GM12878 (cell line): ENCODE data around the gene UNC80. TPM values are rescaled to one million over a fixed set of nuclear protein-coding genes. Genes with fewer than 3 reads are reported as not detected.

ENCODE experiments used
- ATAC-seq: fragments of 200-7000 bp; cut with Tn5 transposase; 3 replicates; pipeline ENCODE4 v1.9.1; 2020; ENCODE audit warnings: mild to moderate bottlenecking, moderate library complexity
- BruUV-seq: library from RNA; stranded (reverse); fragments of 400-500 nt; replicated peaks from 2 replicates; lab custom pipeline; 2021; lab: Mats Ljungman, UMichigan
- CTCF ChIA-PET: fragments of 300-600 bp; sonication (Branson Sonifier 250); formaldehyde crosslinking; extraction: SDS; loops from one replicate; lab custom pipeline; 2021; ENCODE audit warnings: inconsistent platforms; lab: Yijun Ruan, JAX
- POLR2A ChIA-PET: fragments of 350-600 bp; formaldehyde crosslinking; extraction: SDS; loops from one replicate; lab custom pipeline; 2021; ENCODE audit warnings: inconsistent platforms; lab: Charles Lee
- RAD21 ChIA-PET: fragments of 300-600 bp; sonication (Branson Sonifier 250); formaldehyde crosslinking; loops from one replicate; lab custom pipeline; 2023; ENCODE audit warnings: antibody characterized with exemption; ENCODE audit not compliant: unreplicated experiment; lab: Charles Lee
- SMC1A ChIA-PET: fragments of 300-600 bp; sonication (Branson Sonifier 250); formaldehyde crosslinking; loops from one replicate; lab custom pipeline; 2023; ENCODE audit not compliant: unreplicated experiment, uncharacterized antibody; lab: Charles Lee
- DNase-seq: peaks from one replicate; pipeline ENCODE4 v3.0.0-alpha.2; 2011; ENCODE audit warnings: low read depth, low spot score
- FAIRE-seq: peaks from 3 replicates; lab custom pipeline; 2011; peaks lifted over from hg19 to GRCh38; lab: Jason Lieb, UNC
- H2AFZ ChIP-seq: 2 replicates; pipeline ENCODE4 v1.6.0; 2011; ENCODE audit warnings: low read depth, low read length, control low read depth; ENCODE audit not compliant: control insufficient read depth
- H3K27ac ChIP-seq: 2 replicates; pipeline ENCODE4 v1.5.1; 2011; ENCODE audit warnings: control low read depth; ENCODE audit not compliant: control insufficient read depth, insufficient read depth
- H3K27me3 ChIP-seq, 2 experiments: replicated peaks in 1 of 2; 2 replicates each; pipeline versions ENCODE4 v1.6.0 to v1.6.1; 2011; ENCODE audit warnings: low read length in 1 of 2; ENCODE audit not compliant: control insufficient read depth in 2 of 2, insufficient read depth in 2 of 2
- H3K36me3 ChIP-seq, 2 experiments: 2 replicates each; pipeline ENCODE4 v1.5.1; 2011; ENCODE audit warnings: low read length in 1 of 2; ENCODE audit not compliant: control insufficient read depth in 2 of 2, insufficient read depth in 2 of 2
- H3K4me1 ChIP-seq: 2 replicates; pipeline ENCODE4 v1.6.1; 2011; ENCODE audit warnings: mild to moderate bottlenecking, low read length, moderate library complexity, mixed read lengths; ENCODE audit not compliant: control insufficient read depth, insufficient read depth
- H3K4me2 ChIP-seq: 2 replicates; pipeline ENCODE4 v1.6.0; 2011; ENCODE audit warnings: control low read depth; ENCODE audit not compliant: control insufficient read depth, insufficient read depth
- H3K4me3 ChIP-seq: fragments of 200-600 bp; sonication (generic); 2 replicates; pipeline ENCODE4 v1.5.1; 2016
- H3K79me2 ChIP-seq: 2 replicates; pipeline ENCODE4 v1.6.0; 2011; ENCODE audit warnings: low read length; ENCODE audit not compliant: control insufficient read depth, insufficient read depth
- H3K9ac ChIP-seq: 2 replicates; pipeline ENCODE4 v1.8.0; 2011; ENCODE audit warnings: low read length, control low read depth, mixed read lengths; ENCODE audit not compliant: control insufficient read depth, insufficient read depth
- H3K9me3 ChIP-seq: replicated peaks from 3 replicates; pipeline ENCODE4 v1.5.1; 2011; ENCODE audit warnings: mild to moderate bottlenecking, low read length; ENCODE audit not compliant: control insufficient read depth, insufficient read depth
- H4K20me1 ChIP-seq: 2 replicates; pipeline ENCODE4 v1.6.0; 2011; ENCODE audit not compliant: control insufficient read depth, insufficient read depth
- CBFB ChIP-seq: IDR thresholded peaks from 2 replicates; pipeline ENCODE4 v1.6.1; 2016; ENCODE audit warnings: antibody characterized with exemption, low read depth
- CBX3 ChIP-seq: fragments of 200-600 bp; sonication (generic); IDR thresholded peaks from 2 replicates; pipeline ENCODE4 v1.6.1; 2016; ENCODE audit warnings: low read depth, borderline replicate concordance
- CHD1 ChIP-seq: IDR thresholded peaks from 2 replicates; pipeline ENCODE4 v1.6.1; 2012; ENCODE audit warnings: low read depth, low read length, improper control_type of control experiment
- CHD4 ChIP-seq: fragments of 200-600 bp; sonication (generic); IDR thresholded peaks from 2 replicates; pipeline ENCODE4 v1.6.1; 2016; ENCODE audit warnings: mild to moderate bottlenecking
- FOXK2 ChIP-seq: fragments of 450-650 bp; IDR thresholded peaks from 2 replicates; pipeline ENCODE4 v1.6.1; 2017; ENCODE audit warnings: mild to moderate bottlenecking, moderate library complexity
- HCFC1 ChIP-seq: fragments of 150-350 bp; IDR thresholded peaks from 2 replicates; pipeline ENCODE4 v1.6.1; 2014; ENCODE audit warnings: low read length
- MYB ChIP-seq: fragments of 150-350 bp; IDR thresholded peaks from 2 replicates; pipeline ENCODE4 v1.6.1; 2014; ENCODE audit warnings: mild to moderate bottlenecking, low read depth, low read length, borderline replicate concordance
- NBN ChIP-seq: fragments of 450-650 bp; IDR thresholded peaks from 2 replicates; pipeline ENCODE4 v1.6.1; 2016
- NR2C1 ChIP-seq: fragments of 450-650 bp; IDR thresholded peaks from 2 replicates; pipeline ENCODE4 v1.6.1; 2017; ENCODE audit warnings: antibody characterized with exemption, mild to moderate bottlenecking, moderate library complexity
- SMAD5 ChIP-seq: IDR thresholded peaks from 2 replicates; pipeline ENCODE4 v1.6.1; 2016; ENCODE audit warnings: antibody characterized with exemption, low read depth
- STAT1 ChIP-seq: fragments of 450-650 bp; conservative IDR thresholded peaks from 2 replicates; pipeline ENCODE4 v1.6.1; 2014; ENCODE audit warnings: antibody characterized with exemption, mild to moderate bottlenecking
- YBX1 ChIP-seq: fragments of 450-650 bp; IDR thresholded peaks from 2 replicates; pipeline ENCODE4 v1.6.1; 2016; ENCODE audit warnings: antibody characterized with exemption
- ZNF207 ChIP-seq: fragments of 450-650 bp; IDR thresholded peaks from 2 replicates; pipeline ENCODE4 v1.6.1; 2014; ENCODE audit warnings: antibody characterized with exemption, mild to moderate bottlenecking, borderline replicate concordance
- ZNF217 ChIP-seq: fragments of 450-650 bp; IDR thresholded peaks from 2 replicates; pipeline ENCODE4 v1.6.1; 2017; ENCODE audit warnings: antibody characterized with exemption, mild to moderate bottlenecking
- in situ Hi-C: fragments of 300-500 bp; cut with MboI; formaldehyde crosslinking; loops from 9 replicates; pipeline ENCODE4 v1.14.3; 2018; ENCODE audit warnings: mixed read lengths
- intact Hi-C: fragments of 100-400 bp; cut with micrococcal nuclease; formaldehyde crosslinking; loops from one replicate; pipeline ENCODE4 v1.14.2; 2022; ENCODE audit not compliant: unreplicated experiment
- polyA plus RNA-seq, 11 experiments: library from polyadenylated mRNA; depleted of rRNA in 4 of 11; unstranded in 6 of 11; stranded (reverse) in 5 of 11; fragments of >200 nt; fragmentation: Nextera tagmentation in 4 of 11; fragmentation: Illumina TruSeq in 1 of 11; extraction: Ambion mirVana in 4 of 11; extraction: Trizol in 1 of 11; gene quantifications; 1 replicate in 1 of 11; 2 replicates in 10 of 11; pipeline versions ENCODE4 v1.2.1 to v1.2.3, GENCODE V29; 2011 to 2016; ENCODE audit warnings: inconsistent platforms in 2 of 11, missing spikeins in 2 of 11, low read depth in 1 of 11
- total RNA-seq, 4 experiments: library from RNA; depleted of rRNA in 3 of 4; stranded (reverse); fragments of >200 nt in 3 of 4; fragmentation: Illumina TruSeq in 1 of 4; extraction: Trizol in 1 of 4; gene quantifications; 2 replicates each; pipeline versions ENCODE4 v1.2.1 to v1.2.3, GENCODE V29; 2013 to 2021
- TF ChIP-seq, protein P1 (sequence below): fragments of 450-650 bp; IDR thresholded peaks from 2 replicates; pipeline ENCODE4 v1.6.1; 2017; ENCODE audit warnings: mild to moderate bottlenecking, low read depth, inconsistent platforms; ENCODE audit not compliant: poor library complexity, severe bottlenecking

Gene UNC80
- total and polyA plus RNA-seq, 10 of the 15 experiments (the other 5 are each of a cell fraction or from before 2014, with no cell fraction given): not detected

DNA sequence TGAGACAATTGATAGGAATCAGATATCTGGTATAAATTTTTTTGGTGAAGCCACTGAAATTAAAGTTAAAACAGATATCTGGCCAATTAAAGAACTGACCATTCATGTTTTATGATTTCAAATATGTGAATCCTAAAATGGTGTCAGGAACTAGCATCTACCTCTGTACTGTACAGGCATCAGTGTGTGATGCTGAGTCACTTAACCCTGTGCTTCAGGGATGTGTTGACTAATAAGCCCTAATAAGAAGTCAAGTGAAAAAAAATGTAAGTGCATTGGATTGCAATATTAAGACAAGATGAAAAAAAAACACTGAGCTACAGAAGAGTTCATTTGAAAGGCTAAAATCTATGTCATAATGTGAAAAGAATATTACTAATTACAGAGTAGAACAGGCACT, 9.1 kb upstream of the UNC80 start:
- intact Hi-C loops: no loop called here
- Histone ChIP-seq H3K36me3 (no peaks in the 10 kb centered on the region), H3K9me3 (no peaks in the 10 kb centered on the region), H4K20me1 (no peaks in the 10 kb centered on the region), H3K4me3 (no peak overlapping the region), H2AFZ (no peak overlapping the region), H3K9ac (no peak overlapping the region), H3K4me2 (no peak overlapping the region), H3K27me3 (no peaks in the 10 kb centered on the region), H3K4me1 (no peaks in the 10 kb centered on the region), H3K79me2 (no peaks in the 10 kb centered on the region), H3K27ac (no peak overlapping the region)
- ChIA-PET POLR2A (no interaction called here), RAD21 (no interaction called here), CTCF (interaction anchor here (1.0 to 1.1 kb wide), 2 partner anchors 9 to 436 kb away, joined by 3 read pairs; no protein-coding TSS in a partner anchor), SMC1A (no interaction called here)
- DNase-seq: no peak
- FAIRE-seq: no peak
- ATAC-seq: no peak
- TF ChIP-seq CHD4 (no peak), YBX1 (no peak), SMAD5 (no peak), CBX3 (no peak), NR2C1 (no peak), CBFB (no peak), NBN (no peak), STAT1 (no peak), CHD1 (no peak), MYB (no peak), ZNF217 (no peak), HCFC1 (no peak), ZNF207 (no peak), FOXK2 (no peak)
- TF ChIP-seq, protein P1, sequence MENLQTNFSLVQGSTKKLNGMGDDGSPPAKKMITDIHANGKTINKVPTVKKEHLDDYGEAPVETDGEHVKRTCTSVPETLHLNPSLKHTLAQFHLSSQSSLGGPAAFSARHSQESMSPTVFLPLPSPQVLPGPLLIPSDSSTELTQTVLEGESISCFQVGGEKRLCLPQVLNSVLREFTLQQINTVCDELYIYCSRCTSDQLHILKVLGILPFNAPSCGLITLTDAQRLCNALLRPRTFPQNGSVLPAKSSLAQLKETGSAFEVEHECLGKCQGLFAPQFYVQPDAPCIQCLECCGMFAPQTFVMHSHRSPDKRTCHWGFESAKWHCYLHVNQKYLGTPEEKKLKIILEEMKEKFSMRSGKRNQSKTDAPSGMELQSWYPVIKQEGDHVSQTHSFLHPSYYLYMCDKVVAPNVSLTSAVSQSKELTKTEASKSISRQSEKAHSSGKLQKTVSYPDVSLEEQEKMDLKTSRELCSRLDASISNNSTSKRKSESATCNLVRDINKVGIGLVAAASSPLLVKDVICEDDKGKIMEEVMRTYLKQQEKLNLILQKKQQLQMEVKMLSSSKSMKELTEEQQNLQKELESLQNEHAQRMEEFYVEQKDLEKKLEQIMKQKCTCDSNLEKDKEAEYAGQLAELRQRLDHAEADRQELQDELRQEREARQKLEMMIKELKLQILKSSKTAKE: no peak
- in situ Hi-C loops: no loop called here
- BruUV-seq: no TSS peak
